HG03558 (cell line): Measurements from ENCODE around the gene NPRL2.

ENCODE experiments used
- ATAC-seq: cut with Tn5 transposase; IDR thresholded peaks from one replicate; pipeline ENCODE4 v1.9.1; 2021; ENCODE audit warnings: moderate number of reproducible peaks; ENCODE audit not compliant: unreplicated experiment; ENCODE audit errors: extremely low read depth

The NPRL2 gene

GRCh38 chr3:50350527-50351322, at the start of gene NPRL2, which contains the start of gene CYB561D2:
Gene NPRL2 (minus strand): TSS chr3:50350775. CDS start chr3:50350652, 123 bp downstream.
Gene CYB561D2 (plus strand): TSS chr3:50350862. CDS start chr3:50351434, 572 bp downstream.
- peak; percentile 48 for ATAC-seq

DNA sequence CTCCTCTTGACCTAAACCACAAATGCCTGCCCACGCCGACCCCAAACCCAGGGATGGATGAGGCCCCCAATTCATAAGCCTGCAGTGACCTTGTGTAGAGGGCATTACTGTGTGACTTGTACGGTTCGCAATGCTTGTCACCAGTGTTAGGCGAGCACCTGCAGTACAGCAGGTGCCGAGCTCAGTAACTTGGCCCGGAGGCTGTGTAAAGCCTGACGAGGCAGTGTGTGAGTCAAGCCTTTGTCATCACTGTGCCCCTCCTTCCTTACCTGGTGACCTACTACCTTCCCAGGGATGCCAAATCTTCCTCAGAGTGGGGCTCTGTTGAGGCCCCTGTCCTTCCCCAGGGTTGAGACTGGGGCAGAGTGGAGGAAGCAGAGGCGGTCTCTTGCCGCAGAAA, 45.9 kb upstream of the NPRL2 start:
- no peak for ATAC-seq

DNA sequence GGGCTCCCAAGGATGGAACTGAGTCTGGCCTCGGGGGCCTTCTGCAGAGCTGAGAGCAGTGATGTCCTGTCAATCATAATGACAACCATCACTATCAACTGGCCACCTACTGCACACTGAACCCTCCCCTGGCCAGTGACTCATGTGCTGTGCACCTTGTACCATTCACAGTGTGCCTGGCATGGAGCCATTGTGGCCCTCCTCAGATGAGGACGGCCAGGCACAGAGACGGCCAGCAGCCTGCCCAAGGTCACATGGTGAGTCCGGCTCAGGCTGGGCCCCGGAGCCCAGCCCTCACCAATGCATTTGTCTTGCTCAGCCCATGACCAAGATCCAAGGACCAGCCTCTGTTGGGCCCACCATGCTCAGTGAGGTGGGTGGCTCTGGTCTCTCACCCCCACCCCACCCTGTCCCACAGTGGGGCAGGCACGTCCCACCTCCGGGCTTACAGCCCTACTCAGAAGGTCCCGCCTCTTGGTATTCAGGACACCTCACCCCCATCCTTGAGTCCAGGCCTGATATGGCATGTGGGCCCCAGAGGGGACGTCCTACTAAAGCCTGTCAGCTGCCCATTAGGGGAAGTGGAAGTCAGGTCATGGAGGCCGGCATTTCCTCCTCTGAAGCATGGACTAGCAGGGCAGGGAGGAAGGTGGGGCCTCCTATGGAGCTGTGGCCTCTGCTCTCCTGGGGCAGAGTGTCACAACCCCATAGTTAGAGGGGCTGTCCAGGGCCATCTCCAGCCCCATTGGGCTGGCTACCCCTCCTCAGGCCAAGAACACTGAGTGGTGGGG, 44.7 kb upstream of the NPRL2 start:
- ATAC-seq = no peak

DNA sequence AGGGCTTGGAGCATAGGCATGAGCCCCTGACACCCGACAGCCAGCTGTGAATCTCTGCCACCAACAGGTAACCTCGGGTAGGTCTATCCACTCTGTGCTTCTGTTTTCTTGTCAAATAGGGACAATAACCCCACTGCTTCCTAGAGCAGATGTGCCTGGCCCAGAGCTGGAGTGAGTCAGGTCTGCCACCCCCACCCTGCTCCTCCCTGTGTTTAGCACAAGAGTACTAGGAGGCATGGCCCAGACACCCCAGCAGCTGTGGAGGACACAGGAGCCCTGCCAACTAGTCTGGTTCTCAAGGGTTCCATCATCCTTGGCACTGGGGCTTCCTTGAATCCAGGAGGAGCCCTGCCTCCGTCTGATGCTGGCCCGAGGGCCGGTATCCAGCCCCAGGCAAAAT, 42.5 kb upstream of the NPRL2 start:
- no peak for ATAC-seq

DNA sequence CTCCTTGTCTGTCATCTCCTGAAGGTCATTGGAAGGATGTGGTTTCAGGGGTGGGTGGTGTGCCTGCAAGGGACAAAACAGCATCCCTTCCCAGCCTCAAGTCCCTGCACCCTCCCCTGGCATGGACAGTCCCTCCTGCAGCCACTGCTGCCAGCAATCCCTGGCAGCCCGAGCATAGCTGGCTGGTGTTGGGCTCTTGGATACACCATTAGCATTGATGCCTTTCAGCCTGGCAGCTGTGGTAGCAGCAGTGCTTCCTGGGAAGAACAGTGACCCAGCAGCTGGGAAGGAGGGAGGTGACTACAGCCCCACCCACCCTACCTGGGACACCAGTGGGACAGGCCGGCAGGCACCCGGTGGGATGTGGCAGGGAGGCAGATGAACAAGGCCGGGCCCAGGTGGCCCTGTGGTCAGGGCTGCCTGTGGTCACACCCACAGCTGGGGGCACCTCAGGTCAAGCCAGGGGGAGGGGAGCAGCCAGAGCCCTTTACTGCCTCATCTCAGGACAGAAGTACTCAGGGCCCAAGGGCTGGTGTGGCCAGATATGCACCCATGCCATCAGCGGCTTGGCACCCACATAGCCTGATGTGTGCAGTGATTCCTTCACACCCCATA, 41.6 kb upstream of the NPRL2 start:
- ATAC-seq = no peak

DNA sequence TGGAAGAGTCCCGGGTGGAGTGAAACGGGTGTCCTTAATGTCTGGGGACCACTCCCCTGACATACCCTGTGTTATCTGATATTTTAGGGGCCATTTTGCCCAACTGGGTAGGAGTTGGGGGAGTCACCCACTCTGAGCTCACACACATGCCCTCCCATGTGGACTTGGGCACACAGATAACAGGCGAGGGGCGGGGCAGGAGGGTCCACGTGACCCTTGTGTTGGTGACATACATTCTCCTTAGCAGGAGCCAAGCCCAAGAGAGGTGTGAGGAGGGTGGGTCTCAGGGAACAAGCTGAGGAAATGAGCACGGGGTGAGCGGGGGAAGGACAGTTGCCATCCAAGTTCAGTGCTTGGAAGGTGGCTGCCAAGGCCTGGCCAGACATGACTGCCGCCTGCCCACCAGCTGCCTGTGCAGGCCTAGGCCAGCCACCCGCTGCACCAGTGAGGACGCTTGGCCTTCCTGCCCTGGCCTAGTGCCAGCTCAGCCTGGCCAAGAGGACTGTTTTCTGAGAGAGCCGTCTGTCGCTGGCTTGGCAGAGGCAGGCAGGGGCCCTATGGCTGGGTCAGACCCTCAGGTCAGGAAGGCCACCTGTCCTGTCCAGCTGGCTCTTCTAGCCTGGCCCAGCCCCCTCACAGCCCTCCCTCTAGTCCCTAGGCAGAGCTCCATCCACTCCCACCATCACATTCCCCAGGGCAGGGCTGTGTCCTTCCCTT, 40.1 kb upstream of the NPRL2 start:
- no peak for ATAC-seq

- ATAC-seq = no peak
These were observed 38.8 kb upstream of the NPRL2 start for GRCh38 chr3:50389414-50389767.

DNA sequence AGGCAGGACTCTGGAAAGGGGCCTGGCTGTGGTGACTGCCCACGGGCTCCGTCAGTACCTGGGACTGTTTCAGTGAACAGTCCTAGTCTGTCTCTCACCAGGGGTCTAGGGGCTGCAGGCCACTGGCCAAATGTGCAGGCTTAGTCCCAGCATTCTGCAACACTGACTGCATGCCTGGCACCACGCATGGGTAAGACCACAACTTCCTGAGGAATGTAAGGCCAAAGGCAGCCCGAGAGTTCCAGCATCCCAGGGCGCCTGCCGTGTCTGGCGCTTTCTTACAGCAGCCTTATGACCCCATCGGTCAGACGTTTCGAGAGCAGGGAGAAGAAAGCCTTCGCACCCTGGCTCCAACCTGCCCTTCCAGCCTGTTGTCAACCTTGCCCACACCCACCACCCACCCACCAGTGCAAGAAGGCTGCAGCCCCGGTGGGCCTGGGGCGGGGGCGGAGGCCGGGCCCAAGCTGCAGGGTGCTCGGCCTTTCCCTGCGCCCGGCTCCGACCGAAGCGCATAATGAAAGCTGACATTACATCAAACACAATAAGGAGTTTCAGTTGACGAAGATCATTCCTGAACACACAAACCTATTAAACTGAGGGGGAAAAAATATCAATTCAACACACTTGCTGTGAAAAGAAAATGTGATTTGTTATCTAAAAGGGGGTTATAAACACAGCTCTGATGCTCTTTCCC, 38.3 kb upstream of the NPRL2 start:
- ATAC-seq = no peak

DNA sequence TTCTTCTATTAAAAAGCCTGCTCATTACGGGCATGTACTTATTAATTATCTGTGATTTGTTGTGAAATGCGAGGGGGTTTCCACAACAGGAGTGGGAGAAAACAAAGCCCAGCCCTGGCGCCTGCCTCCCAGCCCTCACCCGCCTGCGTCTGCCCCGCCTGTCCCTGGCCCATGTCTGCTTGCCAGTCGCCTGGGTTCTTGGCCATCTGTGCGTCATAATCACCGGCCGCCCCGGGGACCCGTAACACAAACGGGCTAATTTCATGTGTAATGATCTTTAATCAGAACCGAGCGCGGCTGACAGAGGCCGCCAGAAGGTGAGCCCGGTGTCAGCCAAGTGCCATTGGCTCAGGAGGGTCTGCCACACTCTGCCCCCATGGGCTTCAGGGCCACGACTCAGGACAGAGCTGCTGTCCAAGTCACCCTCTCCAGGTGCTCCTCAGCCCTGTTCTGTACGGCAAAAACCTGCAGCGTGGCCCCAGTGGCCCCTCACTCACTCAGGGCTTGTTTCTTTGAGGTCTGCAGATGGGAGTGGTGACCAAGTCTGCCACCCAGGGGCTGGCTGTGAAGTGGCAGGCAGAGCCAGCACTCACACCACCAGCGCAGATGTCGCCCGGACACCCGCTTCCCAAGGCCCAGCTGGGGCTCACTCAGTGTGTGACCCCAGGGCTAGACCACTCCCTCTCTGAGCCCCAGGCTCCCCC, 37.6 kb upstream of the NPRL2 start:
- ATAC-seq = no peak

GRCh38 chr3:50385754-50386153, 35.2 kb upstream of the NPRL2 start:
- no peak for ATAC-seq

DNA sequence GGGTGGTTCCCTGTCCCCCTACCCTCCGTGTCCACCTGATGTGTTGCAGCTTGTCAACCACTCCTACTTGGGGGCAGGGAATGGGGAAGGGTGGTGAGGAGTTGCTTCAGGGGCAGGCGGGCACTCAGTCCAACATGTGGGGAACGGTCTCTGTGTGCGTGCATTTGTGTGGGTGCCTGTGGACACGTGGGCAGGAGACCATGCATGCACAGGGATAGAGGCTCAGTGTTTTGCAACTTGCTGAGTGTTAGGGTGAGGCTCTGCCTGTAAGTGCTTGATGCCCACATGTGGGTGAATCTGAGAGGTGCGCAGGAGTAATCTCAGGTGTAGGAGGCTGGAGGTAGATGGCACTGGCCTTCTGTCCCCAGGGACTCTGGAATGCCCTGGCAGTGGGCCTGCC, 33.2 kb upstream of the NPRL2 start:
- ATAC-seq = no peak

GRCh38 chr3:50382722-50383121, 32.1 kb upstream of the NPRL2 start:
- ATAC-seq = no peak

DNA sequence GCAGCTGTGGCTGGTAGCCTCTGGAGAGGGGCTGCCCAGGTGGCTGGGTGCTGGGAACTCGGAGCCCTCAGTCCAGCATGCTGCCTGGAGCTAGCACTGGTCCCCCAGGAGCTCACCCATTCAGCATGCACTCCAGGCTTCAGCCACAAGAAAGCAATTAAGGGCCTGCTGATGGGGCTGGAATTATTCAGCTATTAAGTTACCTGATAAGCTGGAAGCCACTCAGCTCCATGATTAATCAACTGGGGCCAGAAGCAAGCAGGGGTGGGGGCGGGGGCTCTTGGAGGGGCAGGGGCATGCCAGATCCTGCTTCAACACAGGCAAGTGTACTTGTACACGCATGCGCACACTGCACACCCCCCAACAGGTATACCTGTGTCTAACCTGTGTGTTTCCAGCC, 30.8 kb upstream of the NPRL2 start:
- ATAC-seq = no peak

DNA sequence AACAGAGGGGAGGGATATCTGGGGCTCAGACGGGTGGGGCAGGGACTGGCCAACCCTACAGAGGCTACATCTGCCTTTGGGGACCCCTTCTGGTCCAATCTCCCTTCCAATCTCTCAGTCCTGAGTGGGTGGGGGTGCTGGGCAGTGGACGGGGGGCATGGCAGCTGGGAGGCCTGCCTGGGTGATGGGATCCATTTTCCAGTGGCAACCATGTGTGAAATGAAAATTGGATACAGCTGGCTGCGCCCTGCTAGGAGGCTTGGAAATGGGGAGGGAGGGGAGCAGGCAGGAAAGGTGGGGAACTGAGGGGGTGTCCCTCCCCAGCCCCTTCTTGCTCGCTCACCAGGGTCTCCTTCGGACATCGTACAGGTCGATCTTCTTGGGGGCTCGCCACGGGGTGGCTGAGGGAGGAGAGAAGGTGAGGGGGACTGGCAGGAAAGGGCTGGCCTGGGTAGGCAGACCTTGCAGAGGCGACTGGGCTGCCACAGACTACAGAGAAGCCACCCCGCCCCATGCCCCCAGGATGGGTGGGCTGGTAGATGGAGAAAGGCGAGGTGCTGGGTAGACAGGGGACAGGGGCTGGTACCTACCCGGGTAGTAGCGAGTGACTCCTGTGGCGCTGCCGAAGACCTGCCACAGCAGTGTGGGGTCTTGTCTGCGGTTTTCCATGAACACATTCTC, 30.0 kb upstream of the NPRL2 start:
- no peak for ATAC-seq

DNA sequence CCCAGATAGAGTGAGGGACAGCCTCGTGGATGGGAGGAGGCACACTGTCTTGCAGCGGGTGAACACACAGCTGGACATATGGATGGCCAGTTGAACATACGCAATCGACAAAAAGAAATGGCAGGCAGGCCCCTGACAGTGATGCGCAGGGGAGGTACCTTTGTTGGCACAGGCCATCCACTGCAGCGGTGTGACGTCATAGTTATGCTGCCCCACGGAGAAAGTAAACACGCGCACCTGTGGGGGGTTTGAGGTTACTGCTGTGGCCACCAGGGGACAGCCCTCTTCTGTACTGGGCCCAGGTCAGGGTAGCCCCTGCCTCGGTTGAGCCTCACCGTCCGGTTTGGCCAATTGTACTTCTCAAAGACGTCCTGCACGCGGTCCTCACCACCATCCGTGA, 28.2 kb upstream of the NPRL2 start:
- ATAC-seq = no peak

GRCh38 chr3:50378024-50378423, 27.4 kb upstream of the NPRL2 start:
- no peak for ATAC-seq

- ATAC-seq = no peak
These were observed 24.8 kb upstream of the NPRL2 start for GRCh38 chr3:50375258-50375931.
